Fibroblast of pulmonary artery (primary cell): Measurements from ENCODE around the gene CHMP1B.

Experiments used
- DNase-seq: peaks from one replicate; pipeline ENCODE4 v3.0.0-alpha.2; 2010; ENCODE audit warnings: low read depth
- H3K4me3 ChIP-seq: replicated peaks from 2 replicates; pipeline ENCODE4 v1.5.1; 2011; ENCODE audit warnings: low read depth, mild to moderate bottlenecking, control low read depth, low read length, moderate library complexity
- TF ChIP-seq, protein P1 (sequence below): IDR thresholded peaks from 2 replicates; pipeline ENCODE4 v1.5.1; 2011; ENCODE audit warnings: mild to moderate bottlenecking, control low read depth, low read length, inconsistent platforms; ENCODE audit errors: missing control alignments

The CHMP1B gene

DNA sequence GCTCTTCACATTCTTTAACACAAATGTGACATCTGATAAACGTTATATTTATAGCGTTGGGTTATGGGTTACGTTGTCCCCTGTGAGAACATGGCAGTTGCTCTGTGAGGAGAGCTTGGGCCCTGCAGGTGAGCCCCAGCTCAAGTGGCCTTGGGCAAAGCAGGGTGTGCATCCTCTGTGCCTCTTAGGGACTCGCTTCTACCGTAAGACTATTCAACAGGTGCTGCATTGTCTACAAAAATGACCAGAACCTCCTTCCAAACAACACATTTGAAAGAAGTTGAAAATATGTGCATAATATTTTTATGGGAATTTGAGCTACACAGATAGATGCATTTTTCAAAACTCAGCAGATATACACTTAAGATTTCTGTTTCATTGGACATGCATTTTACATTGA is 16.4 kb upstream of the CHMP1B start:
- TF ChIP-seq, protein P1, sequence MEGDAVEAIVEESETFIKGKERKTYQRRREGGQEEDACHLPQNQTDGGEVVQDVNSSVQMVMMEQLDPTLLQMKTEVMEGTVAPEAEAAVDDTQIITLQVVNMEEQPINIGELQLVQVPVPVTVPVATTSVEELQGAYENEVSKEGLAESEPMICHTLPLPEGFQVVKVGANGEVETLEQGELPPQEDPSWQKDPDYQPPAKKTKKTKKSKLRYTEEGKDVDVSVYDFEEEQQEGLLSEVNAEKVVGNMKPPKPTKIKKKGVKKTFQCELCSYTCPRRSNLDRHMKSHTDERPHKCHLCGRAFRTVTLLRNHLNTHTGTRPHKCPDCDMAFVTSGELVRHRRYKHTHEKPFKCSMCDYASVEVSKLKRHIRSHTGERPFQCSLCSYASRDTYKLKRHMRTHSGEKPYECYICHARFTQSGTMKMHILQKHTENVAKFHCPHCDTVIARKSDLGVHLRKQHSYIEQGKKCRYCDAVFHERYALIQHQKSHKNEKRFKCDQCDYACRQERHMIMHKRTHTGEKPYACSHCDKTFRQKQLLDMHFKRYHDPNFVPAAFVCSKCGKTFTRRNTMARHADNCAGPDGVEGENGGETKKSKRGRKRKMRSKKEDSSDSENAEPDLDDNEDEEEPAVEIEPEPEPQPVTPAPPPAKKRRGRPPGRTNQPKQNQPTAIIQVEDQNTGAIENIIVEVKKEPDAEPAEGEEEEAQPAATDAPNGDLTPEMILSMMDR: no peak
- no peak for DNase-seq
- no peak overlapping the region for H3K4me3 ChIP-seq

DNA sequence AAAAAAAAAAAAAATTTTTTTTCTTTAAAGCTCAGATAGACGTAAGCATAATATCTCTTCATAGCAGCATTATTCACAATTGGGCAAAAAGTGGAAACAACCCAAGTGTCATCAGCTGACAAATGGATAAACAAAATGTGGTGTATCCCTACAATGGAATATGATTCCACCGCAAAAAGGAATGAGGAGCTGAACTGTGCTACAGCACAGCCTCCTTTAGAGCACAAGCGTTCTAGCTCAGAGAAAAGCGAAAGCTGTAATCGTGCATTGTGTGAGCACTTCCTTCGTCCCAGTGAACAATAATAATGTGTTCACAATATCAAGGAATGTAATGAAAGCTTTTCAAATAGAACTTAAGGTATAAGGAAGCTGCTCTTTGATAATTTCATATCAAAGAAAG is 11.7 kb upstream of the CHMP1B start:
- TF ChIP-seq, protein P1: no peak
- DNase-seq: no peak
- H3K4me3 ChIP-seq: no peak overlapping the region

DNA sequence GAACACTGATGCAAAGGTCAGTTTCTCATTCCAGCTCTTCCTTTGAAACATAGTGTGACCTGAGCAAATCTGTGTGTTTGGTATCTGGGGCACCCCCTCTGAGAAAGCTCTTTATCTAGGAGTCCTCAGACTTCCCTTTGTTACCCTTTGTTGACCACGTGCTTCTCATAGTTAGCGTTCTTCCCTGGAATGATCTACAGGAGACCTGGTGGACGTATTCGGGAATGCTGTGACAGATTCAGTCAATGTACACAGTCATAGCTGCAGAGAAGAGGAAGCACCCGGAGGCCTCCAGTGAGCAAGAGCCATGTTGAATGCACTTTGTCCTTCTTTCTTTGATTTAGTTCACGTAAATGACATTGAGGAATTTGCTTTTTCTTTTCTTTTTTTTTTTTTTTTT is 10.7 kb upstream of the CHMP1B start:
- no peak for DNase-seq
- no peak overlapping the region for H3K4me3 ChIP-seq
- TF ChIP-seq, protein P1: no peak

DNA sequence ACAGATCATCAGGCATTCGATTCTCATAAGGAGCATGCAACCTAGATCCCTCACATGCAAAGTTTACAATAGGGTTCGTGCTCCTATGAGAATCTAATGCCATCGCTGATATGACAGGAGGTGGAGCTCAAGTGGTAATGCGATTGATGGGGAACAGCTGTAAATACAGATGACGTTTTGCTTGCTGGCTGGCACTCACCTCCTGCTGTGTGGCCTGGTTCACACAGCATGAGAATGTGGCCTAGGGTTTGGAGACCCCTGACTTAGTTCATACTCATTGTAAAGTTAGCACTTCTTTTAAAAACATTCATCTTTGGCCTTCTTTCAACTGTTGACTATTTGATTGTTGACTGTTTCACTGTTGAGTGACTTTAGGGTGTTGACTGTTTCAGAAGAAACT is 8.7 kb upstream of the CHMP1B start:
- no peak overlapping the region for H3K4me3 ChIP-seq
- TF ChIP-seq, protein P1: no peak
- DNase-seq: no peak

DNA sequence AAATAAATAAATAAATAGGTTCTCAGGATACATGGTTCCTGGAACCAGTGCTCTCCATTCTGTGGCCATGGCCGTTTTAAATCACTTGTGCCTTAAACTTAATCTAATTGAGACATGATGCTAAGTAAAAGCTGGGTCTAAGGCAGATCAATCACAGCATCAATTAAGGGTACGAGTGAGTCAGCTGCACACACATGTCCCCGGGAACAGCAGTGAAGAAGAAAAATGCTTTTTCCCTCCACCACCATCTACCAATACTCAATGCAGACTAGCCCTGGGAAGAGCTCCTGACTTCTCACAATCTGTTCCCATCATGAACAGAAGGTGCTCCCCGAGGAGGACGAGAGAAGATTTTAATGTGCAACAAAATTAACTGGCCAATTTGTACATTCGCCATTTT is 6.8 kb upstream of the CHMP1B start:
- TF ChIP-seq, protein P1: no peak
- H3K4me3 ChIP-seq: no peak overlapping the region
- DNase-seq: no peak

DNA sequence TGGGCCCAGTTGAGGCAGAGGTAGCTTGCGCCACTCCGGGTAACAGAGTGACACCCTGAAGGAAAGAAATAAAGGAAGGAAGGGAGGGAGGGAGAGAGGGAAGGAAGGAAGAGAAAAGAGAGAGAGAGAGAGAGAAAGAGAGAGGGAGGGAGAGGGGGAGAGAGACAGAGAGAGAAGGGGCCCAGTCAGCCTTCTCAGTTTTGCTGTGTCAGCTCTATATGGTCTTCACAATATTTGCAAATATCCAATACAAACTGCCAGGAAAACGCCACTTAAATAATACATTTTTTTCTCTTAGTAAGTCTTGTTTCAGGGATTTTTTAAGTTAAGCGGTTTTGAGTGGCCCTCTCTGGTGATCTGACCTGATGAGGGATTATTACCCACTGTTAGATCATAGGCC is 5.6 kb upstream of the CHMP1B start:
- H3K4me3 ChIP-seq: no peak overlapping the region
- DNase-seq: no peak
- TF ChIP-seq, protein P1: no peak

DNA sequence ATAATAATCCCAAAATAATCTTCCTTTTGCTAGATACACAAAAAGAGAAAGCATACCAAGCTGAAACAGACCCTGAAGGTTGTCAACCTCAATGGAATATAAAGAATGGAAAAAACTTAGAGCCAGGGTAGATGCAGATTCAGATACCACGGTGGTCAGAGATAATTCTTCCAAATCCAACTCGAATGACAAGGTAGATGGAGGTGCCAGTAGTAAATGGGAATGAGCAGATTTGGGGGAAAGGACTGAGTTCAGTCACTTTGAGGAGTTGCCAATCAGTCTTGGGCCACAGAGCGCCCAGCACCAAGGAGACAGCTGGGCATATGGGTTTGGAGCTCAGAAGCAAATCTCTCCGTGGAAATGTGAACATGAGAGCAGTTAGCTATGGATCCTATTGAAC is 3.4 kb upstream of the CHMP1B start:
- TF ChIP-seq, protein P1: no peak
- no peak for DNase-seq
- no peak overlapping the region for H3K4me3 ChIP-seq
